ENCODE data around the gene CAPZB. TPM values are rescaled to one million over a fixed set of nuclear protein-coding genes. Genes with fewer than 3 reads are reported as not detected.

Gene CAPZB
- total and polyA plus RNA-seq, 2 of the 4 experiments (the other 2 are of a cell fraction) = 216 to 304 TPM

GRCh38 chr1:19327736-19328135 lies 157.6 kb downstream of the CAPZB start:
- Histone ChIP-seq H3K23ac (ENCODE audit: low read depth, low read length) (no peak overlapping the region), H2AFZ (replicated peaks; ENCODE audit: low read length, poor library complexity) (no peak overlapping the region), H2AK9ac (replicated peaks; ENCODE audit: low read depth, low read length, poor library complexity) (no peak overlapping the region), H4K5ac (ENCODE audit: low read depth, low read length) (no peak overlapping the region), H2BK120ac (ENCODE audit: low read depth, low read length) (no peak overlapping the region), H3K18ac (ENCODE audit: low read depth, low read length) (no peak overlapping the region), H3K9me1 (ENCODE audit: insufficient read depth, low read length) (peaks cover 3% of the 10 kb centered on the region; the same call in 1 of the 2 replicates), H2BK5ac (ENCODE audit: low read depth, low read length, poor library complexity, severe bottlenecking) (no peak overlapping the region), H4K8ac (ENCODE audit: low read depth in 2 of 2, low read length in 2 of 2) (no peak overlapping the region), H3K56ac (ENCODE audit: extremely low read depth, insufficient read depth, low read length) (no peak overlapping the region), H3K36me3 (ENCODE audit: control insufficient read depth, insufficient read depth, low read length) (peaks cover 57% of the 10 kb centered on the region), H3K9ac (ENCODE audit: low read depth, low read length) (no peak overlapping the region), H2AK5ac (ENCODE audit: low read depth, low read length) (no peak overlapping the region), H3K9me3 (ENCODE audit: control insufficient read depth, insufficient read depth, low read length) (no peaks in the 10 kb centered on the region), H3K4ac (ENCODE audit: low read depth, low read length) (no peak overlapping the region), H2BK20ac (ENCODE audit: low read depth, low read length) (no peak overlapping the region), H3K14ac (replicated peaks; ENCODE audit: low read depth, low read length) (no peak overlapping the region), H2BK15ac (ENCODE audit: low read depth, low read length) (no peak overlapping the region), H4K91ac (ENCODE audit: insufficient read depth, low read depth, low read length) (no peak overlapping the region), H4K20me1 (ENCODE audit: insufficient read depth, low read length) (peaks cover 3% of the 10 kb centered on the region), H3K79me1 (ENCODE audit: low read depth in 1 of 2, low read length in 2 of 2) (peaks cover 0 to 4% of the 10 kb centered on the region in 2 experiments; a peak in 1 of 4 replicates), H3K27me3 (ENCODE audit: control insufficient read depth, insufficient read depth, low read length) (no peaks in the 10 kb centered on the region), H3K4me3 (ENCODE audit: insufficient read depth, low read depth, low read length) (no peak overlapping the region), H3K4me2 (ENCODE audit: low read depth, low read length) (no peak overlapping the region), H3K27ac (ENCODE audit: insufficient read depth, low read length) (no peak overlapping the region), H3K4me1 (ENCODE audit: control insufficient read depth, insufficient read depth, low read length) (no peaks in the 10 kb centered on the region)
- WGBS, 2 experiments (ENCODE audit: extremely low coverage in 2 of 2, insufficient read length in 1 of 2) = 84% methylated on average over 5 of the region's 9 CpGs; no CpG with 5 or more reads in 1 of the 2 experiments
- no TSS peak for BruUV-seq (replicated peaks)
- intact Hi-C loops (cut with micrococcal nuclease) = no loop called here
- in situ Hi-C loops (cut with MboI; ENCODE audit: low sequenced_read_pairs) = no loop called here
- dilution Hi-C loops (cut with HindIII; ENCODE audit: low sequenced_read_pairs, unreplicated experiment) = no loop called here
- ChIA-PET POLR2A (ENCODE audit: unreplicated experiment) (no interaction called here), CTCF (no interaction called here)
- DNase-seq = no peak
- TF ChIP-seq MAFK (IDR thresholded peaks at IDR 0.05; ENCODE audit: low read depth, low read length) (no peak), MAZ (IDR thresholded peaks at IDR 0.05; ENCODE audit: borderline replicate concordance, low read depth, low read length) (no peak), FOS (IDR thresholded peaks at IDR 0.05; ENCODE audit: low read depth, low read length) (no peak), CTCF (conservative IDR thresholded peaks at IDR 0.05; ENCODE audit: low read depth, low read length) (no peak), NFE2L2 (IDR thresholded peaks at IDR 0.05; ENCODE audit: low read depth, low read length) (no peak), RFX5 (IDR thresholded peaks at IDR 0.05; ENCODE audit: low read depth, low read length) (no peak), ELK1 (IDR thresholded peaks at IDR 0.05; ENCODE audit: borderline replicate concordance, low read depth, low read length) (no peak), POLR2A (IDR thresholded peaks at IDR 0.05; ENCODE audit: low read depth, low read length) (no peak), RAD21 (IDR thresholded peaks at IDR 0.05; ENCODE audit: low read length) (no peak), CHD1 (IDR thresholded peaks at IDR 0.05; ENCODE audit: low read depth, low read length) (no peak), USF2 (IDR thresholded peaks at IDR 0.05; ENCODE audit: low read depth, low read length) (no peak), MXI1 (IDR thresholded peaks at IDR 0.05; ENCODE audit: borderline replicate concordance, low read depth, low read length) (no peak), BHLHE40 (IDR thresholded peaks at IDR 0.05; ENCODE audit: low read depth, low read length) (no peak), RCOR1 (IDR thresholded peaks at IDR 0.05; ENCODE audit: insufficient replicate concordance, low read length) (no peak), CEBPB (IDR thresholded peaks at IDR 0.05; ENCODE audit: low read depth, low read length) (no peak), SMC3 (IDR thresholded peaks at IDR 0.05; ENCODE audit: low read depth, low read length) (no peak)
- ATAC-seq (ENCODE audit: low read depth) = no peak
